ENCODE data around the gene PLCB4.

Gene PLCB4

GRCh38 chr20:9475456-9475855, 406.6 kb downstream of the PLCB4 start:
- no peaks in the 10 kb centered on the region for H3K27me3 ChIP-seq (ENCODE audit: control insufficient read depth, insufficient read depth, low read length)
- no peaks in the 10 kb centered on the region for H3K4me1 ChIP-seq
- H3K4me2 ChIP-seq (ENCODE audit: low read length) = no peak overlapping the region
- H3K79me2 ChIP-seq = no peaks in the 10 kb centered on the region
- no peak overlapping the region for H3K27ac ChIP-seq
- no peak overlapping the region for H2AFZ ChIP-seq
- no peaks in the 10 kb centered on the region for H3K9me3 ChIP-seq (ENCODE audit: control insufficient read depth, low read length)
- TF ChIP-seq, protein P1, sequence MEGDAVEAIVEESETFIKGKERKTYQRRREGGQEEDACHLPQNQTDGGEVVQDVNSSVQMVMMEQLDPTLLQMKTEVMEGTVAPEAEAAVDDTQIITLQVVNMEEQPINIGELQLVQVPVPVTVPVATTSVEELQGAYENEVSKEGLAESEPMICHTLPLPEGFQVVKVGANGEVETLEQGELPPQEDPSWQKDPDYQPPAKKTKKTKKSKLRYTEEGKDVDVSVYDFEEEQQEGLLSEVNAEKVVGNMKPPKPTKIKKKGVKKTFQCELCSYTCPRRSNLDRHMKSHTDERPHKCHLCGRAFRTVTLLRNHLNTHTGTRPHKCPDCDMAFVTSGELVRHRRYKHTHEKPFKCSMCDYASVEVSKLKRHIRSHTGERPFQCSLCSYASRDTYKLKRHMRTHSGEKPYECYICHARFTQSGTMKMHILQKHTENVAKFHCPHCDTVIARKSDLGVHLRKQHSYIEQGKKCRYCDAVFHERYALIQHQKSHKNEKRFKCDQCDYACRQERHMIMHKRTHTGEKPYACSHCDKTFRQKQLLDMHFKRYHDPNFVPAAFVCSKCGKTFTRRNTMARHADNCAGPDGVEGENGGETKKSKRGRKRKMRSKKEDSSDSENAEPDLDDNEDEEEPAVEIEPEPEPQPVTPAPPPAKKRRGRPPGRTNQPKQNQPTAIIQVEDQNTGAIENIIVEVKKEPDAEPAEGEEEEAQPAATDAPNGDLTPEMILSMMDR (IDR thresholded peaks at IDR 0.05) = no peak
- no peak overlapping the region for H3K9ac ChIP-seq
- H3K4me3 ChIP-seq (ENCODE audit: low read depth, low read length) = no peak overlapping the region
- no peaks in the 10 kb centered on the region for H3K36me3 ChIP-seq (ENCODE audit: control insufficient read depth, insufficient read depth, low read length)

- no peaks in the 10 kb centered on the region for H3K27me3 ChIP-seq (ENCODE audit: control insufficient read depth, insufficient read depth, low read length)
- no peaks in the 10 kb centered on the region for H3K79me2 ChIP-seq
- H3K36me3 ChIP-seq (ENCODE audit: control insufficient read depth, insufficient read depth, low read length) = no peaks in the 10 kb centered on the region
- no peaks in the 10 kb centered on the region for H3K9me3 ChIP-seq (ENCODE audit: control insufficient read depth, low read length)
- H3K4me2 ChIP-seq (ENCODE audit: low read length) = no peak overlapping the region
- no peak overlapping the region for H3K27ac ChIP-seq
- no peak overlapping the region for H3K4me3 ChIP-seq (ENCODE audit: low read depth, low read length)
- H3K9ac ChIP-seq = no peak overlapping the region
- H2AFZ ChIP-seq = no peak overlapping the region
- TF ChIP-seq, protein P1 (IDR thresholded peaks at IDR 0.05) = no peak
- H3K4me1 ChIP-seq = no peaks in the 10 kb centered on the region
Observed at GRCh38 chr20:9476174-9476573, 407.3 kb downstream of the PLCB4 start.

DNA sequence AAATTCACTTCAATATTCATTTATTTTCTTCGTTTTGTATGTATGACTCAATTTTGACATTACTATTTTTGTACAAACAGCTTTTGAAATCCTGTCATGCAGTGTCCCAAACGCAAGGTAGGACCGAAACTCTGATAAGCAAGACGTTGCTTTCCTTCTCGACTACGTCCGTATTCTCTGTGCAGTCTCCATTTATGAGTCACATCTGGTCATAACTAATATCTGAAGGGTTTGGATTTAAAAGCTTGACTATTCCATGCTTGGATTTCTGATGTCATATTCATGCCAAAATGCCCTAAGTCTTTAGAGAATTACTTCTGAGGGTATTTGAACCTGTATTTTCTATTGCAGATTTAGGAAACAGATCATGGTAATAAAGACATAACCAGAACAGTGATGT, 407.8 kb downstream of the PLCB4 start:
- H3K4me1 ChIP-seq = no peaks in the 10 kb centered on the region
- no peak overlapping the region for H3K4me2 ChIP-seq (ENCODE audit: low read length)
- no peaks in the 10 kb centered on the region for H3K27me3 ChIP-seq (ENCODE audit: control insufficient read depth, insufficient read depth, low read length)
- H2AFZ ChIP-seq = no peak overlapping the region
- H3K36me3 ChIP-seq (ENCODE audit: control insufficient read depth, insufficient read depth, low read length) = no peaks in the 10 kb centered on the region
- H3K9ac ChIP-seq = no peak overlapping the region
- TF ChIP-seq, protein P1 (IDR thresholded peaks at IDR 0.05) = no peak
- H3K9me3 ChIP-seq (ENCODE audit: control insufficient read depth, low read length) = no peaks in the 10 kb centered on the region
- no peaks in the 10 kb centered on the region for H3K79me2 ChIP-seq
- no peak overlapping the region for H3K4me3 ChIP-seq (ENCODE audit: low read depth, low read length)
- H3K27ac ChIP-seq = no peak overlapping the region

GRCh38 chr20:9478771-9479170, 409.9 kb downstream of the PLCB4 start:
- no peaks in the 10 kb centered on the region for H3K9me3 ChIP-seq (ENCODE audit: control insufficient read depth, low read length)
- H3K27ac ChIP-seq = no peak overlapping the region
- H3K27me3 ChIP-seq (ENCODE audit: control insufficient read depth, insufficient read depth, low read length) = no peaks in the 10 kb centered on the region
- TF ChIP-seq, protein P1 (IDR thresholded peaks at IDR 0.05) = no peak
- no peak overlapping the region for H3K9ac ChIP-seq
- no peak overlapping the region for H3K4me2 ChIP-seq (ENCODE audit: low read length)
- H3K4me1 ChIP-seq = no peaks in the 10 kb centered on the region
- H2AFZ ChIP-seq = no peak overlapping the region
- no peak overlapping the region for H3K4me3 ChIP-seq (ENCODE audit: low read depth, low read length)
- no peaks in the 10 kb centered on the region for H3K36me3 ChIP-seq (ENCODE audit: control insufficient read depth, insufficient read depth, low read length)
- no peaks in the 10 kb centered on the region for H3K79me2 ChIP-seq

DNA sequence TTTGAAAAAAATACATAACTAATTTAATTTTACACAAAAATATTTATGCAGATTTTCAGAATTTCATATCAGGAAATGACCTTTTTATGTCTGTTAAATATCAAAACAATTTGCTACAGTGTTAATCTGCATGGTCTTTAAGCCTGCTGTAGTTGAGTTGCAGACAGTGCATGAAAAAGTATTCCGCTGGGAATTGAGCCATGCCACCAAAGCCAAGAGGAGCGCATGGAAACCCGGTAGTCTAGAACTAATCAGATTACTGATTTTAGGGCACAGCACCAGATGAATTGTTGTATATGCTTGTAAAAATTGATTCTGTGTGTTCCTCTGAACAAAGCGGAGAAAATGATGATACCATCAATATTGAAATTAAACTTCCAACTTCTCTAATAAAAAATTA, 411.2 kb downstream of the PLCB4 start:
- Histone ChIP-seq H3K79me2 (no peaks in the 10 kb centered on the region), H3K36me3 (ENCODE audit: control insufficient read depth, insufficient read depth, low read length) (no peaks in the 10 kb centered on the region), H3K9me3 (ENCODE audit: control insufficient read depth, low read length) (no peaks in the 10 kb centered on the region), H3K4me1 (no peaks in the 10 kb centered on the region), H3K27me3 (ENCODE audit: control insufficient read depth, insufficient read depth, low read length) (no peaks in the 10 kb centered on the region), H3K27ac (no peak overlapping the region), H3K4me3 (ENCODE audit: low read depth, low read length) (no peak overlapping the region), H3K9ac (no peak overlapping the region), H2AFZ (no peak overlapping the region), H3K4me2 (ENCODE audit: low read length) (no peak overlapping the region)
- TF ChIP-seq, protein P1 (IDR thresholded peaks at IDR 0.05) = no peak
